Karpas-422 (cell line): Measurements from ENCODE around the gene SHCBP1. TPM values are rescaled to one million over a fixed set of nuclear protein-coding genes. Genes with fewer than 3 reads are reported as not detected.
"Not testable (repeated sequence)": the region's sequence is repeated elsewhere in the genome, so short reads cannot be mapped to it uniquely, and the experiment has no call there.

ENCODE experiments used
- DNase-seq: peaks from one replicate; pipeline ENCODE4 v3.0.0-alpha.2; 2015
- H2AFZ ChIP-seq: fragments of 200-600 bp; sonication (generic); 2 replicates; pipeline ENCODE4 v1.6.1; 2014; ENCODE audit warnings: antibody characterized with exemption, low read length, mixed read lengths
- H3K27ac ChIP-seq: fragments of 200-600 bp; sonication (generic); 2 replicates; pipeline ENCODE4 v1.5.1; 2014; ENCODE audit warnings: mild to moderate bottlenecking, low read length, moderate library complexity
- H3K27me3 ChIP-seq: fragments of 200-600 bp; sonication (generic); 2 replicates; pipeline ENCODE4 v1.6.1; 2014; ENCODE audit warnings: low read length, mixed read lengths
- H3K36me3 ChIP-seq: fragments of 200-600 bp; sonication (generic); 2 replicates; pipeline ENCODE4 v1.6.1; 2014; ENCODE audit warnings: low read length, mixed read lengths; ENCODE audit not compliant: insufficient read depth
- H3K4me1 ChIP-seq: fragments of 200-600 bp; sonication (generic); 2 replicates; pipeline ENCODE4 v1.6.1; 2014; ENCODE audit warnings: mild to moderate bottlenecking, low read length, mixed read lengths
- H3K4me2 ChIP-seq: fragments of 200-600 bp; sonication (generic); 2 replicates; pipeline ENCODE4 v1.6.1; 2014; ENCODE audit warnings: low read length, low read depth, mild to moderate bottlenecking; ENCODE audit not compliant: poor library complexity, severe bottlenecking
- H3K4me3 ChIP-seq: fragments of 200-600 bp; sonication (generic); 2 replicates; pipeline ENCODE4 v1.5.1; 2014; ENCODE audit warnings: mild to moderate bottlenecking, antibody characterized with exemption, low read length, mixed read lengths
- H3K79me2 ChIP-seq: fragments of 200-600 bp; sonication (generic); 2 replicates; pipeline ENCODE4 v1.6.1; 2014; ENCODE audit warnings: mild to moderate bottlenecking, low read length, mixed read lengths
- H3K9ac ChIP-seq: fragments of 200-600 bp; sonication (generic); 2 replicates; pipeline ENCODE4 v1.6.0; 2014; ENCODE audit warnings: low read length
- H3K9me2 ChIP-seq: fragments of 200-600 bp; sonication (generic), shearing (Covaris generic); replicated peaks from 2 replicates; pipeline ENCODE4 v1.6.0; 2014; ENCODE audit warnings: mild to moderate bottlenecking, low read length, moderate library complexity; ENCODE audit not compliant: insufficient read depth
- H3K9me3 ChIP-seq: fragments of 300-700, 200-600 bp; sonication (generic); 2 replicates; pipeline ENCODE4 v1.6.1; 2014; ENCODE audit warnings: low read length, mixed read lengths
- H4K20me1 ChIP-seq: fragments of 200-600 bp; sonication (generic); 2 replicates; pipeline ENCODE4 v1.6.1; 2014; ENCODE audit warnings: mild to moderate bottlenecking, antibody characterized with exemption, low read length, low read depth; ENCODE audit not compliant: insufficient read depth
- total RNA-seq: library from RNA; depleted of rRNA; stranded (reverse); fragments of >200 nt; shearing (Covaris generic); gene quantifications from 2 replicates; pipeline ENCODE4 v1.2.3, GENCODE V29; 2014; ENCODE audit warnings: low replicate concordance

The SHCBP1 gene
- total RNA-seq, 1 experiment from 2014 or later, result 15.7 TPM

- Histone ChIP-seq H3K79me2 (no peaks in the 10 kb centered on the region), H3K4me2 (no peak overlapping the region), H3K9me2 (no peaks in the 10 kb centered on the region), H4K20me1 (no peaks in the 10 kb centered on the region), H3K4me3 (no peak overlapping the region), H2AFZ (no peak overlapping the region), H3K9ac (no peak overlapping the region), H3K9me3 (no peaks in the 10 kb centered on the region), H3K4me1 (peaks cover 10% of the 10 kb centered on the region), H3K27me3 (no peaks in the 10 kb centered on the region), H3K27ac (no peak overlapping the region), H3K36me3 (no peaks in the 10 kb centered on the region)
- DNase-seq, result no peak
Observed at GRCh38 chr16:46569231-46569735, 51.9 kb downstream of the SHCBP1 start.

GRCh38 chr16:46568472-46569230 lies 52.5 kb downstream of the SHCBP1 start:
- Histone ChIP-seq H3K9me3 (no peaks in the 10 kb centered on the region), H3K4me2 (no peak overlapping the region), H3K36me3 (no peaks in the 10 kb centered on the region), H4K20me1 (no peaks in the 10 kb centered on the region), H3K79me2 (no peaks in the 10 kb centered on the region), H3K27ac (no peak overlapping the region), H3K4me1 (peaks cover 10% of the 10 kb centered on the region), H3K4me3 (no peak overlapping the region), H3K9me2 (no peaks in the 10 kb centered on the region), H3K9ac (no peak overlapping the region), H2AFZ (no peak overlapping the region), H3K27me3 (no peaks in the 10 kb centered on the region)
- no peak for DNase-seq

GRCh38 chr16:46562979-46563378 lies 58.2 kb downstream of the SHCBP1 start:
- H3K9ac ChIP-seq, result no peak overlapping the region
- no peaks in the 10 kb centered on the region for H3K79me2 ChIP-seq
- H4K20me1 ChIP-seq, result no peaks in the 10 kb centered on the region
- H3K4me3 ChIP-seq, result no peak overlapping the region
- H3K4me2 ChIP-seq, result no peak overlapping the region
- no peaks in the 10 kb centered on the region for H3K27me3 ChIP-seq
- no peak for DNase-seq
- H3K9me3 ChIP-seq, result no peaks in the 10 kb centered on the region
- peaks cover 7% of the 10 kb centered on the region for H3K4me1 ChIP-seq
- no peaks in the 10 kb centered on the region for H3K9me2 ChIP-seq
- no peak overlapping the region for H2AFZ ChIP-seq
- H3K36me3 ChIP-seq, result no peaks in the 10 kb centered on the region
- H3K27ac ChIP-seq, result no peak overlapping the region

- peaks cover 12% of the 10 kb centered on the region for H3K4me1 ChIP-seq
- H3K9ac ChIP-seq, result no peak overlapping the region
- H3K36me3 ChIP-seq, result no peaks in the 10 kb centered on the region
- H3K9me3 ChIP-seq, result no peaks in the 10 kb centered on the region
- no peak overlapping the region for H3K4me3 ChIP-seq
- H3K79me2 ChIP-seq, result no peaks in the 10 kb centered on the region
- no peak overlapping the region for H3K4me2 ChIP-seq
- H3K27ac ChIP-seq, result no peak overlapping the region
- H3K27me3 ChIP-seq, result no peaks in the 10 kb centered on the region
- H3K9me2 ChIP-seq, result no peaks in the 10 kb centered on the region
- no peak overlapping the region for H2AFZ ChIP-seq
- H4K20me1 ChIP-seq, result no peaks in the 10 kb centered on the region
- DNase-seq, result no peak
Observed at GRCh38 chr16:46558018-46558417, 63.2 kb downstream of the SHCBP1 start.

- no peaks in the 10 kb centered on the region for H3K9me3 ChIP-seq
- H3K9ac ChIP-seq, result no peak overlapping the region
- H3K4me1 ChIP-seq, result peaks cover 12% of the 10 kb centered on the region
- no peaks in the 10 kb centered on the region for H4K20me1 ChIP-seq
- no peaks in the 10 kb centered on the region for H3K79me2 ChIP-seq
- no peaks in the 10 kb centered on the region for H3K36me3 ChIP-seq
- H2AFZ ChIP-seq, result no peak overlapping the region
- DNase-seq, result no peak
- no peak overlapping the region for H3K4me3 ChIP-seq
- H3K27me3 ChIP-seq, result no peaks in the 10 kb centered on the region
- H3K9me2 ChIP-seq, result no peaks in the 10 kb centered on the region
- H3K4me2 ChIP-seq, result no peak overlapping the region
- H3K27ac ChIP-seq, result no peak overlapping the region
Observed at GRCh38 chr16:46555951-46556350, 65.2 kb downstream of the SHCBP1 start.

GRCh38 chr16:46554435-46554834 lies 66.7 kb downstream of the SHCBP1 start:
- H2AFZ ChIP-seq, result peak overlapping the region; percentile 86; the same call in 1 of the 2 replicates
- not testable (repeated sequence) for H3K9me2 ChIP-seq

GRCh38 chr16:46549477-46549876 lies 71.7 kb downstream of the SHCBP1 start:
- no peak overlapping the region for H3K9ac ChIP-seq

More at GRCh38 chr16:46554435-46554834, 66.7 kb downstream of the SHCBP1 start:
- DNase-seq, result peak; percentile 88
- not testable (repeated sequence) for H3K27me3 ChIP-seq, H3K9me3 ChIP-seq, H3K79me2 ChIP-seq, H3K36me3 ChIP-seq, H4K20me1 ChIP-seq, H3K4me1 ChIP-seq, H3K27ac ChIP-seq
- peak overlapping the region; percentile 50 for H3K9ac ChIP-seq
- peak overlapping the region; percentile 64 for H3K4me2 ChIP-seq
- H3K4me3 ChIP-seq, result peak overlapping the region; percentile 54; the same call in 1 of the 2 replicates

More at GRCh38 chr16:46549477-46549876, 71.7 kb downstream of the SHCBP1 start:
- no peak for DNase-seq
- H3K9me2 ChIP-seq, result no peaks in the 10 kb centered on the region
- H3K27me3 ChIP-seq, result no peaks in the 10 kb centered on the region
- no peaks in the 10 kb centered on the region for H3K9me3 ChIP-seq
- no peaks in the 10 kb centered on the region for H3K79me2 ChIP-seq
- H3K4me2 ChIP-seq, result no peak overlapping the region
- no peaks in the 10 kb centered on the region for H4K20me1 ChIP-seq
- no peaks in the 10 kb centered on the region for H3K36me3 ChIP-seq
- H3K4me1 ChIP-seq, result peaks cover 1% of the 10 kb centered on the region
- no peak overlapping the region for H3K27ac ChIP-seq
- H2AFZ ChIP-seq, result no peak overlapping the region
- no peak overlapping the region for H3K4me3 ChIP-seq
